Caco-2 (cell line): ENCODE measurements around the gene FLG2. TPM values are rescaled to one million over a fixed set of nuclear protein-coding genes. Genes with fewer than 3 reads are reported as not detected.
A peak's percentile ranks its signal among the peaks of the same experiment; 100 is the strongest.

ENCODE experiments used
- BruUV-seq: library from RNA; stranded (reverse); fragments of 400-500 nt; replicated peaks from 2 replicates; lab custom pipeline; 2021; lab: Mats Ljungman, UMichigan
- CTCF ChIA-PET: fragments of 300-600 bp; sonication (Branson Sonifier 250); formaldehyde crosslinking; loops from one replicate; lab custom pipeline; 2022; ENCODE audit warnings: antibody characterized with exemption; lab: Charles Lee
- POLR2A ChIA-PET: fragments of 300-600 bp; sonication (Branson Sonifier 250); formaldehyde crosslinking; loops from one replicate; lab custom pipeline; 2022; ENCODE audit warnings: antibody characterized with exemption; lab: Charles Lee
- DNase-seq, 2 experiments: peaks; one replicate each; pipeline versions ENCODE4 v3.0.0 to v3.0.0-alpha.2; 2020 to 2022
- H3K27me3 ChIP-seq: replicated peaks from 2 replicates; pipeline ENCODE4 v1.6.0; 2011; ENCODE audit warnings: low read length; ENCODE audit not compliant: control insufficient read depth, insufficient read depth
- H3K36me3 ChIP-seq: 2 replicates; pipeline ENCODE4 v1.5.1; 2011; ENCODE audit warnings: low read length; ENCODE audit not compliant: control insufficient read depth, insufficient read depth
- H3K4me1 ChIP-seq: fragments of 250-450 bp; sonication (Bioruptor Pico); 2 replicates; pipeline ENCODE4 v1.5.1; 2020; ENCODE audit warnings: mild to moderate bottlenecking
- H3K4me3 ChIP-seq: 2 replicates; pipeline ENCODE4 v1.5.1; 2011; ENCODE audit warnings: low read depth, mild to moderate bottlenecking, control low read depth, low read length
- H3K9me3 ChIP-seq: fragments of 250-450 bp; sonication (Bioruptor Pico); 2 replicates; pipeline ENCODE4 v1.5.1; 2020; ENCODE audit warnings: mild to moderate bottlenecking, moderate library complexity
- H3K27ac Mint-ChIP-seq: one replicate; pipeline ENCODE4 v1.8.0; 2022; ENCODE audit warnings: mixed read lengths; ENCODE audit not compliant: unreplicated experiment
- H3K27me3 Mint-ChIP-seq: one replicate; pipeline ENCODE4 v1.8.0; 2022; ENCODE audit warnings: mixed read lengths; ENCODE audit not compliant: insufficient read depth, unreplicated experiment
- H3K36me3 Mint-ChIP-seq: one replicate; pipeline ENCODE4 v1.8.0; 2022; ENCODE audit warnings: mild to moderate bottlenecking, mixed read lengths; ENCODE audit not compliant: insufficient read depth, unreplicated experiment
- H3K4me1 Mint-ChIP-seq: one replicate; pipeline ENCODE4 v1.8.0; 2022; ENCODE audit warnings: low read depth, mixed read lengths; ENCODE audit not compliant: unreplicated experiment
- H3K4me3 Mint-ChIP-seq: one replicate; pipeline ENCODE4 v1.8.0; 2022; ENCODE audit warnings: mild to moderate bottlenecking, moderate library complexity, mixed read lengths; ENCODE audit not compliant: unreplicated experiment
- H3K9me3 Mint-ChIP-seq: one replicate; pipeline ENCODE4 v1.8.0; 2022; ENCODE audit warnings: mixed read lengths; ENCODE audit not compliant: unreplicated experiment
- intact Hi-C: fragments of 100-400 bp; cut with micrococcal nuclease; formaldehyde crosslinking; loops from one replicate; pipeline ENCODE4 v1.10.0; 2022; ENCODE audit not compliant: unreplicated experiment
- total RNA-seq: library from RNA; stranded (reverse); gene quantifications from 2 replicates; pipeline ENCODE4 v1.2.3, GENCODE V29; 2022
- TF ChIP-seq, protein P1 (sequence below), 2 experiments: fragments of 200-600 bp in 1 of 2; IDR thresholded peaks; 1 replicate in 1 of 2; 2 replicates in 1 of 2; pipeline versions ENCODE4 v1.5.1 to v1.8.0; 2011 to 2022; ENCODE audit warnings: antibody characterized with exemption in 1 of 2, control low read depth in 1 of 2, inconsistent platforms in 1 of 2, low read depth in 1 of 2, low read length in 1 of 2, mild to moderate bottlenecking in 1 of 2, moderate library complexity in 1 of 2; ENCODE audit not compliant: insufficient read depth in 1 of 2, severe bottlenecking in 1 of 2, unreplicated experiment in 1 of 2

The FLG2 gene
- total RNA-seq, 1 experiment from 2014 or later, result not detected

DNA sequence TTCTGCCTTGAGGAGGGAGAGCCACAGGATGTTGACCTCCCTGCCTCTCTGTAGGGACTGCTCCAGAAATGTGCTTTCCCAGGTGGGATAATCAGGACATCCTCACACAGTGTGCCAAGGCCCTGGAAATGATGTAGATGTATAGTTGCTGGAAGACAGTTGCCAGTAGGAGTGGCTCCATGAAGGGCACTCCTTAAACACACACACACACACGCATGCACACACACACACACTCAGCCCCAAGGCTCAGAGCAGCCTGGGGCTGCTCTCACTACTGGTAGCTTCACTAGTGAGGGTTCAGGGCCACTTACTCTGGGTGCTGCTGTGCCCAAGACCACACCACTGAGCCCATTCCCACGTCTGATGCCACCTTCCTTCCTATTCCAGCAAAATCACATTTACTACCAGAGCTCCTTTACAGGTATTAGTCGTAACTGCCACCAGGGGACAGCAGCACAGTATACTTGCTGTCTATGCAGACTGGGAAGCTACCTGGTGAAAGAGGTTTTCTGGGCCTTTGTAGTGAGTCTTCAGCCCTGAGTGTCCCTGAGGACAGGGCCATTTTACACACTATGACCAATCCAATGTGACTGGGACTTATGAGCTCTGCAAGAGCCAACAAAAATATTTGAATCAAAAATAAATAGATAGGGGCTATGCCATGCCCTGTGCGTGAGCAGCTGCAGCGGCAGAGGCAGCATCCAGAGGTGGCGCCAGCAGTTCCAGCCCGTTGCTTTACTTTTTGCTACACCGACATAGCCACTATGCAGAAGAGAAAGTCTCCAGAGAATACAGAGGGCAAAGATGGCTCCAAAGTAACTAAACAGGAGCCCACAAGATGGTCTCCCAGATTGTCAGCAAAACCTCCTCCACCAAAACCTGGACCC lies 39.2 kb upstream of the FLG2 start:
- no peaks in the 10 kb centered on the region for H3K27me3 ChIP-seq
- DNase-seq, result peak; percentile 50 to 55
- ChIA-PET POLR2A (interaction anchor here (0.6 to 1.0 kb wide), 2 partner anchors 59 to 255 kb away, joined by 3 to 9 read pairs; no protein-coding TSS in a partner anchor), CTCF (interaction anchor here (0.6 to 3.2 kb wide), 13 partner anchors 10 to 224 kb away, joined by 3 to 118 read pairs (median 4); no protein-coding TSS in a partner anchor)
- BruUV-seq, result no TSS peak
- Mint-ChIP-seq H3K9me3 (no peaks in the 10 kb centered on the region), H3K4me3 (no peak overlapping the region), H3K27ac (no peak overlapping the region), H3K36me3 (no peaks in the 10 kb centered on the region), H3K4me1 (no peaks in the 10 kb centered on the region), H3K27me3 (peaks cover 11% of the 10 kb centered on the region)
- no peak overlapping the region for H3K4me3 ChIP-seq
- TF ChIP-seq, protein P1, sequence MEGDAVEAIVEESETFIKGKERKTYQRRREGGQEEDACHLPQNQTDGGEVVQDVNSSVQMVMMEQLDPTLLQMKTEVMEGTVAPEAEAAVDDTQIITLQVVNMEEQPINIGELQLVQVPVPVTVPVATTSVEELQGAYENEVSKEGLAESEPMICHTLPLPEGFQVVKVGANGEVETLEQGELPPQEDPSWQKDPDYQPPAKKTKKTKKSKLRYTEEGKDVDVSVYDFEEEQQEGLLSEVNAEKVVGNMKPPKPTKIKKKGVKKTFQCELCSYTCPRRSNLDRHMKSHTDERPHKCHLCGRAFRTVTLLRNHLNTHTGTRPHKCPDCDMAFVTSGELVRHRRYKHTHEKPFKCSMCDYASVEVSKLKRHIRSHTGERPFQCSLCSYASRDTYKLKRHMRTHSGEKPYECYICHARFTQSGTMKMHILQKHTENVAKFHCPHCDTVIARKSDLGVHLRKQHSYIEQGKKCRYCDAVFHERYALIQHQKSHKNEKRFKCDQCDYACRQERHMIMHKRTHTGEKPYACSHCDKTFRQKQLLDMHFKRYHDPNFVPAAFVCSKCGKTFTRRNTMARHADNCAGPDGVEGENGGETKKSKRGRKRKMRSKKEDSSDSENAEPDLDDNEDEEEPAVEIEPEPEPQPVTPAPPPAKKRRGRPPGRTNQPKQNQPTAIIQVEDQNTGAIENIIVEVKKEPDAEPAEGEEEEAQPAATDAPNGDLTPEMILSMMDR (IDR thresholded peaks at IDR 0.05; ENCODE audit: insufficient read depth in 1 of 2, low read depth in 1 of 2, low read length in 1 of 2, severe bottlenecking in 1 of 2, unreplicated experiment in 1 of 2), result peak; percentile 61 to 79
- H3K36me3 ChIP-seq, result no peaks in the 10 kb centered on the region
- no peaks in the 10 kb centered on the region for H3K4me1 ChIP-seq
- intact Hi-C loops, result loop anchor here (1.0 to 10.0 kb wide), 3 partner anchors 42 to 136 kb away; no protein-coding TSS in a partner anchor
- H3K9me3 ChIP-seq, result no peaks in the 10 kb centered on the region; the same call in 1 of the 2 replicates

GRCh38 chr1:152397474-152397873 lies 37.7 kb upstream of the FLG2 start:
- POLR2A ChIA-PET, result no interaction called here
- H3K4me1 Mint-ChIP-seq, result no peaks in the 10 kb centered on the region

GRCh38 chr1:152394151-152394550 lies 34.3 kb upstream of the FLG2 start:
- no peaks in the 10 kb centered on the region for H3K27me3 ChIP-seq
- Mint-ChIP-seq H3K36me3 (no peaks in the 10 kb centered on the region), H3K4me1 (no peaks in the 10 kb centered on the region), H3K4me3 (no peak overlapping the region), H3K27ac (no peak overlapping the region), H3K9me3 (no peaks in the 10 kb centered on the region), H3K27me3 (peaks cover 27% of the 10 kb centered on the region)
- POLR2A ChIA-PET, result no interaction called here
- H3K4me1 ChIP-seq, result no peaks in the 10 kb centered on the region
- CTCF ChIA-PET, result interaction anchor here (0.6 kb wide), 1 partner anchor 64 kb away, joined by 3 read pairs; no protein-coding TSS in a partner anchor
- no TSS peak for BruUV-seq
- TF ChIP-seq, protein P1 (IDR thresholded peaks at IDR 0.05; ENCODE audit: insufficient read depth in 1 of 2, low read depth in 1 of 2, low read length in 1 of 2, severe bottlenecking in 1 of 2, unreplicated experiment in 1 of 2), result no peak
- no peaks in the 10 kb centered on the region; the same call in 1 of the 2 replicates for H3K9me3 ChIP-seq
- no peaks in the 10 kb centered on the region for H3K36me3 ChIP-seq
- no peak overlapping the region for H3K4me3 ChIP-seq
- no peak for DNase-seq
- intact Hi-C loops, result loop anchor here (10.0 kb wide), 1 partner anchor 141 kb away; no protein-coding TSS in a partner anchor

More at GRCh38 chr1:152397474-152397873, 37.7 kb upstream of the FLG2 start:
- Mint-ChIP-seq H3K9me3 (no peaks in the 10 kb centered on the region), H3K36me3 (no peaks in the 10 kb centered on the region), H3K4me3 (no peak overlapping the region), H3K27ac (no peak overlapping the region), H3K27me3 (peaks cover 11% of the 10 kb centered on the region)
- CTCF ChIA-PET, result interaction anchor here (0.8 to 3.2 kb wide), 3 partner anchors 21 to 61 kb away, joined by 3 to 118 read pairs (median 4); no protein-coding TSS in a partner anchor
- H3K9me3 ChIP-seq, result no peaks in the 10 kb centered on the region; the same call in 1 of the 2 replicates
- DNase-seq, result peak in 1 of 2 experiments; percentile 8
- intact Hi-C loops, result loop anchor here (10.0 kb wide), 1 partner anchor 137 kb away; no protein-coding TSS in a partner anchor
- H3K36me3 ChIP-seq, result no peaks in the 10 kb centered on the region
- TF ChIP-seq, protein P1 (IDR thresholded peaks at IDR 0.05; ENCODE audit: insufficient read depth in 1 of 2, low read depth in 1 of 2, low read length in 1 of 2, severe bottlenecking in 1 of 2, unreplicated experiment in 1 of 2), result peak; percentile 30 to 39
- no peaks in the 10 kb centered on the region for H3K4me1 ChIP-seq
- no peak overlapping the region for H3K4me3 ChIP-seq
- no peaks in the 10 kb centered on the region for H3K27me3 ChIP-seq
- BruUV-seq, result no TSS peak
